Thoracic aorta (tissue), 2 donors: Measurements from ENCODE around the gene POLDIP3. TPM values are rescaled to one million over a fixed set of nuclear protein-coding genes. Genes with fewer than 3 reads are reported as not detected.
"Not testable (repeated sequence)": the region's sequence is repeated elsewhere in the genome, so short reads cannot be mapped to it uniquely, and the experiment has no call there.

Experiments used
- ATAC-seq: fragments of 150-250 bp; one replicate; pipeline ENCODE4 v1.8.0; 2017; ENCODE audit warnings: low read depth; ENCODE audit not compliant: insufficient number of reproducible peaks, low FRiP score
- DNase-seq: peaks from one replicate; pipeline ENCODE4 v3.0.0-alpha.2; 2020; ENCODE audit warnings: low spot score
- H3K27ac ChIP-seq, 2 donors: fragments of 200-600 bp; sonication (generic); 1 replicate in 1 of 2; 2 replicates in 1 of 2; pipeline ENCODE4 v1.5.1; 2016; ENCODE audit warnings: mild to moderate bottlenecking in 2 of 2, moderate library complexity in 2 of 2
- H3K27me3 ChIP-seq: fragments of 200-600 bp; sonication (generic); replicated peaks from 2 replicates; pipeline ENCODE4 v1.6.0; 2016; ENCODE audit warnings: mild to moderate bottlenecking; ENCODE audit not compliant: insufficient read depth
- H3K36me3 ChIP-seq: fragments of 200-600 bp; sonication (generic); one replicate; pipeline ENCODE4 v1.5.1; 2016
- H3K4me1 ChIP-seq, 2 donors: fragments of 200-600 bp; sonication (generic); 1 replicate in 1 of 2; 2 replicates in 1 of 2; pipeline versions ENCODE4 v1.5.1 to v1.6.0; 2016; ENCODE audit warnings: low read depth in 2 of 2, mild to moderate bottlenecking in 1 of 2; ENCODE audit not compliant: control insufficient read depth in 1 of 2
- H3K4me3 ChIP-seq: fragments of 200-600 bp; sonication (generic); 2 replicates; pipeline ENCODE4 v1.5.1; 2016; ENCODE audit warnings: mild to moderate bottlenecking
- H3K9me3 ChIP-seq: fragments of 200-600 bp; sonication (generic); 2 replicates; pipeline ENCODE4 v1.5.1; 2016
- total RNA-seq, 2 donors: library from RNA; depleted of rRNA; stranded (reverse); fragments of >200 nt; gene quantifications; one replicate each; pipeline versions ENCODE4 v1.1.0 to v1.2.3, GENCODE V29; 2016
- TF ChIP-seq, protein P1 (sequence below): fragments of 200-600 bp; sonication (generic); IDR thresholded peaks from one replicate; pipeline ENCODE4 v1.5.1; 2019; ENCODE audit warnings: antibody characterized with exemption

Gene POLDIP3
- total RNA-seq, 2 donors from 2014 or later, result 38.2 to 38.7 TPM

DNA sequence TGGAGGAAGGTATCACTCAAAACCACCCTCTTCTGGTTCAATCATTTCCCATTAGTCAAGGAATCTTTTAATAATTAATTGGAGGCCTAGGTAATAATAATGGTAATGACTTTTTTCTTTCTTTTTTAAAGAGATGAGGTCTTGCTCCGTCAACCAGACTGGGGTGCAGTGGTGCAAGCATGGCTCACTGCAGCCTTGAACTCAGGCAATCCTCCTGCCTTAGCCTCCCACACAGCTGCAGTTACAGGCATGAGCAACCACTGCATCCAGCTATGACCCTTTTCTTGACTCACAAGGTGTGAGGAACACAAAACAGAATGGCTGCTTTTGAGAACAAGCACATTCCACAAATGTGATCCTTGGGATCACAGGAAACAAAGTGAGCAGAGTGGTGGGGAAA, 3.6 kb downstream of the POLDIP3 start:
- Histone ChIP-seq H3K9me3 (no peaks in the 10 kb centered on the region), H3K27me3 (no peaks in the 10 kb centered on the region), H3K27ac (no peak overlapping the region), H3K4me1 (peaks cover 40 to 54% of the 10 kb centered on the region in 2 donors), H3K36me3 (no peaks in the 10 kb centered on the region), H3K4me3 (no peak overlapping the region)
- no peak for DNase-seq
- ATAC-seq, result no peak
- TF ChIP-seq, protein P1, sequence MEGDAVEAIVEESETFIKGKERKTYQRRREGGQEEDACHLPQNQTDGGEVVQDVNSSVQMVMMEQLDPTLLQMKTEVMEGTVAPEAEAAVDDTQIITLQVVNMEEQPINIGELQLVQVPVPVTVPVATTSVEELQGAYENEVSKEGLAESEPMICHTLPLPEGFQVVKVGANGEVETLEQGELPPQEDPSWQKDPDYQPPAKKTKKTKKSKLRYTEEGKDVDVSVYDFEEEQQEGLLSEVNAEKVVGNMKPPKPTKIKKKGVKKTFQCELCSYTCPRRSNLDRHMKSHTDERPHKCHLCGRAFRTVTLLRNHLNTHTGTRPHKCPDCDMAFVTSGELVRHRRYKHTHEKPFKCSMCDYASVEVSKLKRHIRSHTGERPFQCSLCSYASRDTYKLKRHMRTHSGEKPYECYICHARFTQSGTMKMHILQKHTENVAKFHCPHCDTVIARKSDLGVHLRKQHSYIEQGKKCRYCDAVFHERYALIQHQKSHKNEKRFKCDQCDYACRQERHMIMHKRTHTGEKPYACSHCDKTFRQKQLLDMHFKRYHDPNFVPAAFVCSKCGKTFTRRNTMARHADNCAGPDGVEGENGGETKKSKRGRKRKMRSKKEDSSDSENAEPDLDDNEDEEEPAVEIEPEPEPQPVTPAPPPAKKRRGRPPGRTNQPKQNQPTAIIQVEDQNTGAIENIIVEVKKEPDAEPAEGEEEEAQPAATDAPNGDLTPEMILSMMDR, result no peak

DNA sequence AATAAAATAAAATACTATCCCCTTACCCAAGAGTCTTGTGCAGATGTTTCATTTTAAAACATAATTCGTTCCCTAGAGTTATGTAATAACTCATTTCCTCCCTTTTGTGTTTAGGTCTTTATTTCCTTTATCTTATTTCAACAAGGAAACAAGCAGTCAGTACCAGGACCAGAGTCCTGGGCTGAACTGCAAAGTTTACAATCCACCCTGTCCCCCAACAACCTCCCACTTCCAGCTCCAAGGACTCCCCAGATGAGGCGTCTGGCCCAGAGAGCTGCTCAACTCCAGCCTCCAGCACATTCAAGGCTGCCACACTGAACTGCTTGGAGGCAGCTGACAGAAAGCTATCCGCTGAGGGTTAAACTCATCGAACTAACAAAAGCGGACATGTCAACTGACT, 4.5 kb downstream of the POLDIP3 start:
- H3K9me3 ChIP-seq, result no peaks in the 10 kb centered on the region
- H3K27me3 ChIP-seq, result no peaks in the 10 kb centered on the region
- peaks cover 3% of the 10 kb centered on the region for H3K36me3 ChIP-seq
- H3K4me3 ChIP-seq, result no peak overlapping the region
- TF ChIP-seq, protein P1, result no peak
- no peak overlapping the region for H3K27ac ChIP-seq
- no peak for ATAC-seq
- no peak for DNase-seq
- peaks cover 37 to 46% of the 10 kb centered on the region in 2 donors for H3K4me1 ChIP-seq

DNA sequence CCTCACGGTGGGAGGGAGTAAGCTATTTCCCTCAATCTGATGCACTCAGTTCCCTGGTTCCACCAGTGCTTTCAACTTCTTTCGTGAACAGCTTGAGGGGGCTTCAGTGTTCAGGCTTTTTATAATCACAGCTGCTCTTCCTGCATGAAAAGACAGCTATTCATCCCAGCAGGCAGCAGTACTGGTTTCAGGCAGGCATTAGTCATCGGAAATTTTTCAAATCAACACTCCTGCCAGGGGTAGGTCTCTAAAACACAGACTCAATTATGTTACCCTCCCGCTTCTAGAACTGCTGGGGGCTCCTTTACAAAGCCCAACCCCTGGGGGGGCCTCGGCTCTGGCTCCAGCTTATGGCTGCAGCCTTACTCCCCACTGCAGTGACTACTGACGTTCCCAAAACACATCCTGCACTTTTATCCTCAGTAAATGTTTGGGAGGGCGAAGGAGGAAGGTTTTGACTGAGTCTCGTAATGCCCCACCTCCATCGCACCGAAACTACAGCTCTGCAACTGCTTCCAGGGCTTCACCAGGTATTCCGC, 5.8 kb downstream of the POLDIP3 start:
- TF ChIP-seq, protein P1, result no peak
- DNase-seq (no peak), ATAC-seq (no peak)
- peaks cover 37 to 46% of the 10 kb centered on the region in 2 donors for H3K4me1 ChIP-seq
- no peak overlapping the region for H3K27ac ChIP-seq
- H3K9me3 ChIP-seq, result no peaks in the 10 kb centered on the region
- no peak overlapping the region for H3K4me3 ChIP-seq
- peaks cover 3% of the 10 kb centered on the region for H3K36me3 ChIP-seq
- H3K27me3 ChIP-seq, result no peaks in the 10 kb centered on the region

DNA sequence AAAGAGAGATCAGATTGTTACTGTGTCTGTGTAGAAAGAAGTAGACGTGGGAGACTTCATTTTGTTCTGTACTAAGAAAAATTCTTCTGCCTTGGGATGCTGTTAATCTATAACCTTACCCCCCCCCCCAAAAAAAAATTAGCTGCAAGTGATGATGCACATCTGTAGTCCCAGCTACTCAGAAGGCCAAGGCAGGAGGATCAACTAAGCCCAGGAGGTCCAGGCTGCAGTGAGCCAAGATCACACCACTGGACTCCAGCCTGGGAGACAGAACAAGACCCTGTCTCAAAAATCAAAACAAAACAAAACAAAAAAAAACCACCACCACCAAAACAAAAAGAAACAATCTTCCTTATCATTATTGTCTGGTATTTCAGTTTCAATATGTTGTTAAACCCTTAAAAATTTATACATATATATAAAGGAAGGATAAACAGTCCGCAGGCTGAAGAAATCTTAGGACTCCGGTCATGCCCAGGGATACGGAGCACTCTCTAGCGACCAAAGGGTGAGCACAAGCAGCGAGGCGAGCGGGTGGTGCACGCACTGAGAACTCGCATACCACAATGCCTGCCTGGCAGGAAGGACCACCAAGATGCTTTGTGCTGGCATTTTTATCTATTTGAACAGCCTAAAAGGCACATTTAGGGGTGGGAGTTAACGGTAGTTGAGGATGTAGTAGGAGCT, 6.4 kb downstream of the POLDIP3 start:
- no peaks in the 10 kb centered on the region for H3K9me3 ChIP-seq
- no peak for ATAC-seq
- H3K4me1 ChIP-seq, result peaks cover 32 to 42% of the 10 kb centered on the region in 2 donors
- DNase-seq, result no peak
- TF ChIP-seq, protein P1, result no peak
- no peak overlapping the region for H3K4me3 ChIP-seq
- H3K27me3 ChIP-seq, result no peaks in the 10 kb centered on the region
- peaks cover 3% of the 10 kb centered on the region for H3K36me3 ChIP-seq
- no peak overlapping the region for H3K27ac ChIP-seq

DNA sequence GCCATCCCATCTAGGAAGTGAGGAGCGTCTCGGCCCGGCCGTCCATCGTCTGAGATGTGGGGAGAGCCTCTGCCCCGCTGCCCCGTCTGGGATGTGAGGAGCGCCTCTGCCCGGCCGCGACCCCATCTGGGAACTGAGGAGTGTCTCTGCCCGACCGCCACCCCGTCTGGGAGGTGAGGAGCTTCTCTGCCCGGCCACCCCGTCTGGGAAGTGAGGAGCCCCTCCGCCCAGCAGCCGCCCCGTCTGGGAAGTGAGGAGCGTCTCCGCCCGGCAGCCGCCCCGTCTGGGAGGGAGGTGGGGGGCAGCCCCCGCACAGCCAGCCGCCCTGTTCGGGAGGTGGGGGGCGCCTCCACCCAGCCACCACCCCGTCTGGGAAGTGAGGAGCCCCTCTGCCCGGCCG, 7.0 kb downstream of the POLDIP3 start:
- not testable (repeated sequence) for ATAC-seq, H3K36me3 ChIP-seq, DNase-seq, H3K4me3 ChIP-seq, H3K9me3 ChIP-seq, H3K27ac ChIP-seq, H3K27me3 ChIP-seq
- H3K4me1 ChIP-seq, result peaks cover 25 to 35% of the 10 kb centered on the region in 2 donors

DNA sequence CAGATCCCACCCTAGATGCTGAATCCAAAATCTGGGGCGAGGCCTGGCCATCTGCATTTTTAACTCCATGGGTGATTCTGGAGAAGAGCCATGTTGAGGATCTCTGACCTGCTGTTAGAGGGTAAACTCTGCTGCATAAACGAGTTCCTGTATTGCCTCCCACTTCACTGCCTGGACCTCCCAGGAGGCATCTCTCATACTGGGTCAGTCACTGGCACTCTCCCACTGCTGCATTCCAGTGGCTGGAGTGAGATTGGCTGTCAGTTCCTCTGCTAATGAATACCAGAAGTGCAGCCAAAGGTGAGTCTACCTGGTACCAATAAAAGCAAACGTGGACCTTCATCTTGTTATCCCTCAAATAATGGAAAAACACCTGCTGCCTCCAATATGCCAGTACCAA, 10.3 kb downstream of the POLDIP3 start:
- peaks cover 36% of the 10 kb centered on the region for H3K36me3 ChIP-seq
- H3K4me1 ChIP-seq, result peaks cover 11 to 13% of the 10 kb centered on the region in 2 donors
- no peak overlapping the region for H3K27ac ChIP-seq
- H3K27me3 ChIP-seq, result no peaks in the 10 kb centered on the region
- no peaks in the 10 kb centered on the region for H3K9me3 ChIP-seq
- H3K4me3 ChIP-seq, result no peak overlapping the region
- DNase-seq, result no peak
- TF ChIP-seq, protein P1, result no peak
- ATAC-seq, result no peak
